HG03045 (cell line): Measurements from ENCODE around the gene PLEKHG3.
"Not testable (repeated sequence)": the region's sequence is repeated elsewhere in the genome, so short reads cannot be mapped to it uniquely, and the experiment has no call there.

Experiments
- ATAC-seq: cut with Tn5 transposase; IDR thresholded peaks from one replicate; pipeline ENCODE4 v1.9.1; 2021; ENCODE audit warnings: mild to moderate bottlenecking, moderate library complexity; ENCODE audit not compliant: unreplicated experiment

PLEKHG3 gene

DNA sequence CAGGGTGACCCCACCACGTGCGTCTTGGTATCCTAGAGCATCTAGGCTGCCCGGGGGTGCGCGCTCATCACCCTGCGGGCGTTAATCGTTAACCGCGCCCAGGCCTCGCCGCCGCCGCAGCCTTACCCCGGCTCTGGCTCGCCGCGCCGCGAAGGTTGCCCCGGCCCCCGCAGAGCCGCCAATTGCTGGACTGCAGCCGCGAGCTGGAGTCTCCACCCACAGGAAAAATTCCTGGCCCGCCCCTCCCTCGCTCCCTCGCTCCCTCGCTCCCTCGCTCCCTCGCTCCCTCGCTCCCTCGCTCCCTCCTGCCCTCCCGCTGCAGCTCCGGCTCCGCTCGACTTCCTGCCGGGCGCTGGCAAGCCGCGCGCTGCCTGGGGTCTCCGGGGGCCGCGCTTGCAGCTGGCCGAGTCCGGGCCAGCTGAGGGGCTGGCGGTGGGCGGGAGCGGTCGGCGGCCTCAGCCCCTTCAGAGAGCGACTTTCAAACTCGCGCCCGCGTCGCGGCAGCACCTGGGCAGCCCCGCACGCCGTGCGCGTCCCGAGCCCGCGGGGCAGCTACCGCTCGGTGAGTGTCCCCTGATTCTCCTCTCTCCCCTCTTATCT, at the start of gene PLEKHG3:
Gene PLEKHG3, plus strand, starts transcription at position 282 of the 600 bp plus-strand sequence. CDS start 23,208 bp downstream, outside the sequence.
- ATAC-seq = no peak

DNA sequence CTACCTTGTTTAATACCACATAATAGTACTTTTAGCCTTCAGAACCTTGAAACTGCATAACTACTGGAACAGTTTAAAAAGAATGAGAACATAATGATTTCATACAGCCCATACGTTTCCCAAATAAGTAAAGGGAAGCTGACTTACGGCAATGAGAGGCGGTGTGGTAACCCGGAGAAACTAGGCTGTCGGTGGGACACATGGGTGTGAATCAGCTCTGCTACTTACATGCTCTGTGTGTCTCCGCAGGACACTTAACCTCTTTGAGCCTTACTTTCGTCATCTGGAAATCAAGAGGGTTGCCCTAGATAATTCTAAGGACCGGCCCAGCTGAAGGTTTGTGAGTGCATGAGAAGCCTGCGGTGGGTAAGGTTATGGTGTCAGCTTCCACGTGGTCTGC, 49.3 kb upstream of the PLEKHG3 start:
- no peak for ATAC-seq

DNA sequence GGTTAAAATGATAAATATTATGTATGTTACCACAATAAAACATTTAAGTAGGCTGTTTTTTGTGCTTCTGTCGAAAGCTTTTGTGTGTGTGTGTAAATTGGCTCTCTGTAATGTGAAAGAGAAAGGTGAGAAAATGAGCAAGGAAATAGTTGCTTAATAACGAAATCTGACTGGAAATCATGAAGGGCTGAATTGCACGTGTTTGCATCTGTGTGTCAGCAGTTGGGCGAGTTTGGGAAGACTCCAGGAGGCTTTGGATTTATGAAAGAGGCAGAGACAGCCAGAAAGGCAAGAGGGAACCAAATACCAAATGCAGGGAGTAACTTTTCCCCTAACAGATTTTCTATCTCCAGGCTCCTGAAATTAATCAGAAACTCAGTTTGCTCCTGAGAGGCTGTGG, 47.2 kb upstream of the PLEKHG3 start:
- ATAC-seq = no peak

DNA sequence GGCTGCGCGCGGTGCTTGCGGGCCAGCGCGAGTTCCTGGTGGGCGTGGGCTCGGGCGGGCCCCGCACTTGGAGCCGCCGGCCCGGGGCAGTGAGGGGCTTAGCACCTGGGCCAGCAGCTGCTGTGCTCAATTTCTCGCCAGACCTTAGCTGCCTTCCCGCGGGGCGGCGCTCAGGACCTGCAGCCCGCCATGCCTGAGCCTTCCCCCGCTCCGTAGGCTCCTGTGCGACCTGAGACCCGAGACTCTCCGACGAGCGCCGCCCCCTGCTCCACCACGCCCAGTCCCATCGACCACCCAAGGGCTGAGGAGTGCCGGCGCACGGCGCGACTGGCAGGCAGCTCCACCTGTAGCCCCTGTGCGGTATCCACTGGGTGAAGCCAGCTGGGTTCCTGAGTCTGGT, 46.0 kb upstream of the PLEKHG3 start:
- no peak for ATAC-seq

DNA sequence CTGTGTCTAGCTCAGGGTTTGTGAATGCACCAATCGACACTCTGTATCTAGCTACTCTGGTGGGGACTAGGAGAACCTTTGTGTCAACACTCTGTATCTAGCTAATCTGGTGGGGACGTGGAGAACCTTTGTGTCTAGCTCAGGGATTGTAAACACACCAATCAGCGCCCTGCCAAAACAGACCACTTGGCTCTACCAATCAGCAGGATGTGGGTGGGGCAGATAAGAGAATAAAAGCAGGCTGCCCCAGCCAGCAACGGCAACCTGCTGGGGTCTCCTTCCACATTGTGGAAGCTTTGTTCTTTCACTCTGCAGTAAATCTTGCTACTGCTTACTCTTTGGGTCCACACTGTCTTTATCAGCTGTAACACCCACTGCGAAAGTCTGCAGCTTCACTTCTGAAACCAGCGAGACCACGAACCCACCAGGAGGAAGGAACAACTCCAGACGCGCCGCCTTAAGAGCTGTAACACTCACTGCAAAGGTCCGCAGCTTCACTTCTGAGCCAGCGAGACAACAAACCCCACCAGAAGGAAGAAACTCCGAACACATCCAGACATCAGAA, 45.4 kb upstream of the PLEKHG3 start:
- not testable (repeated sequence) for ATAC-seq

DNA sequence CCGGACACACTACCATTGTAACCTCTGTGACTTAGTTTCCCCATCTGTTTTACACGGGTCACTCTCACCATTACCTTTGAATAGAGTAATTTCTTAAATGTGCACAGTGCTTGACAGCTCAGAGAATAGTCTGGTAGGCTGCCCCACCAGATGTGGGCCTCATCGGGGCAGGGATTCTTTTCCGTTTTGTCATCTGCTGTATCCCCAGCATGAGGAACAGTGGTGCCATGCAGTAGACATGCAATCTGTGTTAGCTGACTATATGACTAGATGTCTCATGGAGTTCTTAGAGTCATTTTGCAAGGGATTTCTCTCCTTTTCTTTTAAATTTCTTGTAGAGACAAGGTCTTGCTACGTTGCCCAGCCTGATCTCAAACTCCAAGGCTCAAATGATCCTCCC, 44.9 kb upstream of the PLEKHG3 start:
- no peak for ATAC-seq

DNA sequence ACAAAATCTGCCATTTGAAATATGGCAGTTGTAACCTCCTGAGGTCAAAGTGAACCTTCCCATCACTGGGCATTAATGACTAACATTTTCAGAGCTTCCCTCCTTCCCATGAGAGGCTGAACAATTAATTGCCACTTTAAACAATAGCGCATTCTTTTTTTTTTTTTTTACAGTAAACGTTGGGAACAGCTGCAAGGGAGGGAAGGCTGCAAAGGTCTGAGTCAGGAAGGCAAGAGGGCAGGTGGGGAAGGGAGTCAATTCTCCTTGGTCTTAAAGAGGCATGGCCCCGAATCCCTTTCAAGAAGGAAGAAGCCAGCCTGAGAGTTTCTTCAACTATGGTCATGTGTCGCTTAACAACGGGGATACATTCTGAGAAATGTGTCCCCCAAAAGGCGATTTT, 41.0 kb upstream of the PLEKHG3 start:
- no peak for ATAC-seq

DNA sequence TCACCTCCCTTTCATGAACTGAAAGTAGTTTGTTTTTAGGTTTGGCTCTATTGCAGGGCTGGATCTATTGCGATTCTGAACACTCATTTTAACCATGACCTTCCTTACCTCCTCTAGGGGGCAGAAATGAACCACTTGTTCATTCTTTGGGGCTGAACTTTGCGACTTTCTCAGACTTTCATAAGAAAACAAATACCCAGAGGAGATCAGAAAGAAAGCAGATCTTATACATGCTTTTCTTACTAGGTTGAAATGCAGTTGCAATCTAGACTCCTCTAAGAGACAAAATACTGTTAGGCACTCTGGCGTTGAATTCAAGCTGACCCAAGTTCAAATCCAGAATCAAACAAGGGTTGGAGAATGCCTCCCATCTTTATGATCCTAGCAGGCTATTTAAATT, 32.6 kb upstream of the PLEKHG3 start:
- ATAC-seq = no peak

DNA sequence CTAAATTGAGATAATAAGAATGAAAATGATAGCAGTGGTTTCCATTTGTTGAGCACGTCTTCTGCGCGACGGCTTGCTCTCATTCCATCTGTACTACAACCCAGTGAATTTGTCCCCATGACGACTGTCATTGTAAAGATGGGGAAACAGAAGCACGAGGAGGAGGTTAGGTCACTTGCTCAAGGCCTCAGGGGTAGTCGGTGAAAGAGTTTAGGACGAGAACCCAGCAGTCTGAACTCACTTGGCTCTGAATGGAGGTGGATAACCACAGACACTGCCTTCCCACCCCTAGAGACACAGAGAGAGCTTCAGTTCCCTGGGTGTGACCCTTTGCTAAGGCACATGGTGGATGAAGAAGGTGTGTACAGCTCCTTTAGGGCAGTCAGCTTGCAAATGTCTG, 30.9 kb upstream of the PLEKHG3 start:
- no peak for ATAC-seq

DNA sequence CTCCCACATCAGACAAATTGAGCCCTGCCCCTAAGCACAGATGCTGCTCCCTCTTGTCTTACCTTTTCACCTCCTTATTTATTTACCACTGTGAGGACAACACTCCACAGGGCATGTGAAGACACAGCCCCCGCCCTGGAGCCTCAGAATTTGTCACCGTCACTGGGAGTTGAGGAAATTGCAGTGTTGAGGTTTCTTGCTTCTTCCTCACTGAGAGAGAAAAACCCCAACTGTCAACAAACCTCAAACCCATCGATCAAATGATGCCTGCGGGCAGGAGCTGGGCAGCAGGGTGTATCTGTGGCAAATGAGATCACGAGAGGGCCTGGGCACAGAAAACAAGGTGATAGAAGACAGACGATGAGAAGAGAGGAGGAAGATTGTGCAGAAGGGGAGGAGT, 30.5 kb upstream of the PLEKHG3 start:
- no peak for ATAC-seq

DNA sequence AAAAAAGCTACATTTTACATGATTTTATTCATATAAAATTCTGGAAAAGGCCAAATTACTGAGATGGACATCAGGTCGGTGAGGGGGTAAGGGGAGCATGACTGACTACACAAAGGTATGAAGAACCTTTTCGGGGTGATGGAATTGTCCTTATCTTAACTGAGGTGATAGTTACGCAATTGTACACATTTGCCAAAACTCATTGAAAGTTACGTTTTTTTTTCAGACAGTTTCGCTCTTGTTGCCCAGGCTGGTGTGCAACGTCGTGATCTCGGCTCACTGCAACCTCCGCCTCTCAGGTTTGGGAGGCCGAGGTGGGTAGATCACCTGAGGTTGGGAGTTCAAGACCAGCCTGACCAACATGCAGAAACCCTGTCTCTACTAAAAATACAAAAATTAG, 29.4 kb upstream of the PLEKHG3 start:
- ATAC-seq = no peak

DNA sequence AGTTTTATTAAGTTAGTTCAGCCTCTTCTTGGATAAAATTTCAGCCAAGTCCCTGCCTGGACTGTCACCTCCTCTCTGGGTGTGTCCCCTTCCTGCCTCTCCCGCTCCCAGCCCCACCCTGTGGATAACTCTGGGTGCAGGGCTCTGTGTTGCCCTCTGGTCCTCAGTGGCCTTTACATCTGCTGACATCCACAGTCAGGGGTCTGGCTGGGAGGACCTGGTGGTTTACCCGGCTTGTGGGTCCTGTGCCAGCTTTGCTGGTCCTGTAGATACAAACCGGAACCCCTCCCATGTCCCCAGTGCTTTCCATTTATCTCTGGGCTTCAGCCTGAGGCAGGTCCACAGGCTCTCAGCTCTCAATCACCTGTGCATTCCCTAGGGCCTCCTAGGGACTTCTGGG, 28.9 kb upstream of the PLEKHG3 start:
- no peak for ATAC-seq

DNA sequence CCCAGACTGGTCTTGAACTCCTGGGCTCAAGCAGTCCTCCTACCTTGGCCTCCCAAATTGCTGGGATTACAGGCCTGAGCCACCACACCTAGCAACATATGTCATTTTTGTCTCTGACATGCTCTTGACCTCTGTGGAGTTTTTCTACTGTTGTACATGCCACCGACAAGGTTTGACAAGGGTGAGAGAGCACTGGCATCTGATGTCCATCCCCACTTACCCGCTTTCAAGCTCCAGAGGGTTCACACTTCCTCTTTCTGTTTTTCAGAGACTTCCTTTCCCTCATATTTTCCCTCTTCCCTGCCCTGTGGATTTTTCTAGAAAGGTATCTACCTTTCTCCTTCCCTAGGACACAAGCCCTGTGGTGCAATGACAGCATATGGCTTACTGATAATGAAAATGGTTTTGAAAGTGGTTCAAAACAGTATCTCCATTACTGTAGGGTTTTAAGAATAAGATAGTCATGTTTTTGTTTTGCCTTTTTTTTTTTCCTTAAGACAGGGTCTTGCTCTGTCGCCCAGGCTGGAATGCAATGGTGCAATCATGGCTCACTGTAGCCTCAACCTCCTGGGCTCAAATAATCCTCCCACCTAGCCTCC, 27.7 kb upstream of the PLEKHG3 start:
- ATAC-seq = no peak

DNA sequence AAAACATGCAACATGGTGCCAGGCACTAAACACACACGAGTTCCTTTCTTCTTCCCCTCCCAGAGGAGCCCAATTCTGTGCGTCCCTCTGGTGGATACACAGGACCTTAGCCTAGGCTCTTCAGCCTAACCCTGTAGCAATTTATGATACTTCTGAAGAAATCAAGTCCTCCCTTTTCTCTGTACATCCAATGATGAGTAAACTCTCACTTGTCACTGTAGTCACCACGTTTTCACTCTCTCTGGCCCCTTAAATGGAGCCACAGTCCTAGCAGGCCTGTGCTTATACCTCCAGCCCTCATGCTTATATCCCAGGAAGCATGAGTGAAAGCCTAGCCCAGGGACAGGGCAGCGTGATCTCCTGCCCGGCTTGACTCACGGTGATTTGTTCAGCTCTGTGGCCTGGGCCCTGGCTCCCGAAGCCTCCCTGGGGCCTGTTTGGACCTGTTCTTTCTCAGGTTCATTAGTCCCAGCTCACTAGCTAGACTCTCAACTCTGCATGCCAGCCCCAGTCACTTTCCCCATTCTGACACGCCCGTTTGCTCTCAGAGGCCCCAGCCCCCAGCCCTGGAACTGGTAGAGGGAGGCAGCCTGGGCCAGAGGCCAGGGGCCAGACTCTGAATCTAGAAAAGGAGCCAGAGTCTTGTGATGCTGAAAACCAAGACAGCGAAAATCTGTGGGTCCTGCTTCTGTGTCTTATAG, 24.1 kb upstream of the PLEKHG3 start:
- no peak for ATAC-seq

DNA sequence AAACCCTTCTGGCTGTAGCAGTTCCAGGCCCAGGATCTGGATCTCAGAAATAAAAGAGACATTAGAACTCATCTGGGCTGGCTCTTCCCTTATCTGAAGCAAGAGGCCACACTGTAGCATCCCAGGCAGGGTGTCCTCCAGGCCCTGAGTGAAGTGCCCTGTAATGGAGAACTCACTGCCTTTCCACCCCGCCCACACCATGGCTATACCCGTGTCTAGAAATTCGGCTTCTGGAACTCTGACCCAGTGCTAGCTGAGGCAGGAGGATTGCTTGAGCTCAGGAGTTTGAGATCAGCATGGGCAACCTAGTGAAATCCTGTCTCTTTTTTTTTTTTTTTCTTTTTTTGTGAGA, 23.5 kb upstream of the PLEKHG3 start:
- no peak for ATAC-seq

DNA sequence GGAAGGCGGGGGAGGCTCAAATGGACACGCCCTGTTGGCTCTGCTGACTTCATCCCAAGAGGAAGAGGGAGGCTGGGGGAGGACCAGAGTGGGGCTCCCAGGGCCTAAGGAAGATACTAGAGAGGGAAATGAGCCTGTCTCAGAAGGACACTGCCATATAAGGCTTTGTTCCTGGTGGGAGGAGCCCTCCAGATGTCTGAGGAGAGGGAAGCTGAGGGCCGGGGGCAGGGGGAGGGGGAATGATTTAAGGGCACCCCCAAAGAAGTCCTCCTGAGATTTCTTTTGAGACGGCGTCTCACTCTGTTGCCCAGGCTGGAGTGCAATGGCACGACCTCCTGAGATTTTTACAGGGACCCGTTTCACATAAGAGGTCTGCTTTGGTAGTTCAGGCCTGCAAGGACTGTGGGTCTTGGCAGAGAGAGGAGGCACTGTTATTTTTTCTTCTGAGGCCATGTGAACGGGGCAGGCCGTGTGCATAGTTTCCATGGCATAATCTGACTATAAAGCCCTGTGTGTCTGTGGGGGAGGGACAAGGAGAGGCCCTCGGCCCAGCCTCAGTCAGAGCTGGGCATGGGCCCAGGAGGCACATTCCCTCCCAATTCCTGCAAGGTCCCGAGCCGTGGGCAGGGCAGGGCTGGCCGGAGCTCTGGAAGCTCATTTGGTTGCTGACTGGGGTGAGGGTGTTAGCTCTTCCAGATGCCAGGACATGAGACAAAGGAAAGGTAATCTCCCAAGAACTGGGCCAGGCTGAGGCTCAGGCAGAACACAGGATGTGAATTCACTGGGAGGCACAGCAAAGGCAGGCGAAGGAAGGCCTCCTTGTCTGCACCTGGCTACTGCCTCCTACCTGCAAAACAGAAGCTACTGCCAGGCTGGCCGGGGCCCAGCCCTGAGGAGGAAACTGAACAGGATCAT, 22.2 kb upstream of the PLEKHG3 start:
- ATAC-seq = no peak

DNA sequence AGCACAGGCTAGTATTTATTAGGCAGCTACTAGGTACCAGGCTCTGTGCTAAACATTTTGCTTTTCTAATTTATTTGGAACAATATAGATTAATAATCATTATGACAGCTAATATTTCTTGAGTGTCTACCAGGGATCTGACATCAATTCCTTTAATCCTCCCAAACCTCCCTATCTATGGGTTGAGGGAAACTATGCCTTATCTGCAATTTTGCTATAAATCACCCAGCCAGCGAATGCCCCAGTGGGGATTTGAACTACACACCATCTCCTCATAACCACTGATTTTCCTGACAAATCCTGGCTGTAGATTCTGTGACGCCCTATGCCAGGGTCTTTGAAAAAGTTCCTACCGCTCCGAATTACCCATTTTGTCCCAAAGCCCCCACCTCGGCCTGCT, 21.4 kb upstream of the PLEKHG3 start:
- no peak for ATAC-seq

DNA sequence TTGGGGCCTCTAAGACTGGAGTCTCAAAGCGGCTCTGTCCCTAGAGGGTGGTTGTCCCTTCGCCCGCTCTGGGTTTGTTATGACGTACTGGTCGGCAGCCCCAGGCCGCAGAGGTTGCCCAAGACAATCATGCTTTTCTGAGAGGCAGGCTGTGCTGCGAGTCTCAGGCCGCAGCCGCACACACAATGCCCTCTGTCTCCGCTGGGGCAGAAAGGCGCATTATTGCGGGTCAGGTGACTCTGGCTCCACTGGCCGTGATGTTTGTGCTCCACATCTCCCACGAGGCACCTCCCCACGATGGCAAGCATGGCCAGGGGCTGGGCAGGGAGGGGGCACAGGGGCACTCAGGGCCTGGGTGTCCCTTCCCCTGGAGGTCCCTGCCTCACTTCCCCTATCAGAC, 21.0 kb upstream of the PLEKHG3 start:
- ATAC-seq = no peak

DNA sequence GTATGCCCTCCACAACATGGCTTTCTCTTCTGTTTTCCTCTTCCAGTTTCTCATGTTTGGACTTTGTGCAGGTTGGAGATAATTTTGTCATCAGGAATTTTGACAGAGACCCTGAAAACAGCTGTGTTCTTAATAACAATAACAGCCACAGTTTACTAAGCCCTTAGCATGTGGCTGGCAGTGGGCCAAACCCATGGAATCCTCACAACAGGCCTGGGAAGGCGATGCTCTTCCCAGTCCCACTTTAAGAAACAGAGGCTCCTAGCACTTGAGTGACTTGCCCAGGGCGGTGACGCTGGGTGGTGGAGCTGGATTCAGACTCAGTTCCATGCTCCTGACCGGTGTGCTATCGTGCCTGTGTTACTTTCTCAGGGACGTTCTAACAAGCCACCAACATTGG, 20.1 kb upstream of the PLEKHG3 start:
- ATAC-seq = no peak

DNA sequence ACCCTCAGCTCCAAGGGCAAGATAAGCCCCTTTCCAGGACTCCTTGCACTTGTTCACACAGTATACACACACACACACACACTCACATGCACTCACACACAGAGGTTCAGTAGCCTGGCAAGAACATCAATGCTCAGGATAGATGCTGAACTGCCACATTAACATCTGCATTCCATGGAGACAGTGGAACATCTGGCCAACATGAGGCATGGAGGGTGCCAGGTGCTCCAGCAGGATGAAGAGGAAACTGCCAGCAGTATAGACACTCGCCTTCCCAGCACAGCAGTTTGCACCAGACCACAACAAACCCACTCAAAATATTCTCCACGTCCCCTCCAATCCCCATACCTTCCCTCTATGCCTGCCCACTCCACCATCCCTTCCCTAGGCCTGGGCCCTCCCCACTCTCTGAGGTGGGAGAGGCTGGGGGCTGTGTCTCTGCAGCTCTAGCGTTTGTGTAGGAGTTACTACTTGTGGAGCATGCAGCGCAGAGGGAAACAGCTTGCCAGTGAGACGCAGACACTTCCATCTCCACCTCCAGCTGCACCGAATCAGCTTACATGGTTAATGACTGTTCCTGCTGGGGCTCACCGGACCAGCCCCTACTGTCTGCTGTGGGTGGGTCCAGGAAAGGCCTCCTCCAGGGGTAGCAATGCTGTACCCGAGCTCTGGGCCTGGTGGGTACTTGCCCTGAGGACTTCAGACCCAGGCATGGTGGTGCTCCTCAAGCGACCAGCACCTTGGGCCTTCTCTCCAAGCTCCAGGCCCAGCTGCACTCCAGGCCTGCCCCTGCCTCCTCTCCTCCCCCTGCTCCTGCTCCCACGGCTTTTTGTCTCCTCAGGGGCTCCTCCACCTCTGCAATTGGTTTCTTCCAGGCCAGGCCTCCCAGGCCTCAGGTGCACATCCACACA, 18.6 kb upstream of the PLEKHG3 start:
- ATAC-seq = no peak
